ENCODE data around the gene CNMD.

The CNMD gene

GRCh38 chr13:52739468-52740071 is at the start of gene CNMD:
Gene CNMD, minus strand, starts transcription at chr13:52739820. Its CDS starts 119 bp downstream, at chr13:52739701.
- no peak for DNase-seq

DNA sequence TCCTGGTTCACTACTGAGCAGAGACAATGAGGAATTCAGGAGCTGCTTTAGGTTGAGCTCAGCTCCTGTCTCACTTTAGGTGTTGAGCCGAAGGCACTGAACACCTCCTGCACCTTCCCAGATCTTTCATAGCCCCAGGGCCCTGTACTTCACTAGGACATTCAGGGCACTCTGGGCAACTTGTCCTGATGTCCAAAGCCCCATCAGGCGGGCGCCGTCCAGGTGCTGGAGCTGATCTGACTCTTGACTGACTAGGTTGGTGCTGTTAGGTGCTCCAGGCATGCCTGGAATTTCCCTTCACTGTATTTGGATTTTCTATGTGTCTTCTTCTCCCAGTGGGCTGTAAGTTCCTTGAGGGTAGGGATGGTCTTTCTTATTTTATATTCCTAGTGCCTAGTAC is 48.4 kb upstream of the CNMD start:
- DNase-seq = no peak

DNA sequence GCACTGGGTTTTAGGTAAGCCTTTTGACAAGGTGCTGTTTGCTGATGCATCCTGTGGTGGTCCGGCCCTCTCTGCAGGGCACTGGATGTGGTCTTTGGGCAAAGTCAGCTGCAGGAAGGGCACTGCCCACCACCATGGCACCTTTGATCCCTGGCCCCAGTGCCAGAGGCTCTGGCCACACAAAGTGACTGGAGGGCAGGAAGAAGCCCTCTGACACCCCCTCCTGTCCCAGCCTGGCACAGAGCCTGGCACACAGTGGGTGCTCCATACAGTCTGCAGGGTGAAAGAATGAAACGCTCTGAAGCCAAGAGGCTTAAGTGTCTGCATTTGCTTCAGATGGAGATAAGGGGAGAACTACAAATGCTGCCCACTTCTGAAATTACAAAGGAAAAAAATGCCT is 47.6 kb upstream of the CNMD start:
- DNase-seq = no peak

DNA sequence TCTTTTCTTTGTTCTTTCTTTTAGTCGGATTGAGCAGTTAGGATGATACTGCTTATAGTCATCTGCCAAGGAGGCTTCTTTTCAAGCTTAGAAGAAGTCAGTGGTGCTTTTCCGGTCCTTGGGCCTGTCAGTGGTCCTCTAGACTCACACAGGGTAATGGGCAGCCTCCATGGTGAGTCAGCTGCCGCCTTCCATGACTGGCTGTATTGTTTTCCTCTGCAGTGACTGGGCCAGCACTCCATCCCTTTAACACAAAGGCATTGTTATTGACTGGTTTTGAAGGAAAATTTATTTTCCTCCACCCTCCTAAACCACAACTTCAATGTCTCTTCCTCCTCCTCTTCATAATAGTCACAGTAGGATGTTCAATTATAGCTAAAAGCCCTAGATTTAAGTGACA is 47.1 kb upstream of the CNMD start:
- no peak for DNase-seq

GRCh38 chr13:52785739-52786138 is 46.1 kb upstream of the CNMD start:
- no peak for DNase-seq

DNA sequence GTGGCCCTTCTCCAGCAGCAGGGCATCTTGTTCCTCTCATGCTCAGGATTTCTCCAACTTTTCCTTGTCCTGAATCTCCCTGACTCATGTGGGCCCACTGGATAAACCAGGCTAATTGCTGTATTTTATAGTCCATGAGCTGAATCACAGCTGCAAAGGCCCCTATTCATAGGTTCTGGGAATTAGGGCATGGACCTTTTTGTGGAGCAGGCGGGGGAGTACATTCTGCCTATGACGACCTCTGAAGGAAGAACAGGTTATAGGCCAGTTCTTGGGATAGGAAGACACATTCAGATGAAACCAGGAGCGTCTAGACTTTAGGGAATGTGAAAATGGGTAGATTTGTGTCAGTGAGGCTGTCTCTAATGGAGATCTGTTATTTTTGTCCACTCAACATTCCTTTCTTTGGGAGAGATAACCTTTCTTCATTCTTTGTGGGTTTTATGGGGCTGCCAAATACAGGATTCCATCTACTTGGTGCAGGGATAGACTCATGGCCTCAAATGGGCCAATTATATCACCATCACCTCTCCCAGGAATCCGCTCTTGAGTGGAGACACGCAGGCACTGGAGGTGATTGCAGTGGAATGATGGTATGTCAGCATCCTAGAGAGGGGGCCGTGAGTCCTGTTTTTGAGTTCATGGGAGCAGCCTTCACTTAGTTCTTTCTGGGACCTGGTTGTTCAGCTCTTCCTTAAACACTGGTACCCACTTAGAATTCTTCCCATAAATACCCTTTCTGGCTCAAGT is 45.1 kb upstream of the CNMD start:
- DNase-seq = no peak

- DNase-seq = no peak
These were observed 44.3 kb upstream of the CNMD start for GRCh38 chr13:52783943-52784342.

DNA sequence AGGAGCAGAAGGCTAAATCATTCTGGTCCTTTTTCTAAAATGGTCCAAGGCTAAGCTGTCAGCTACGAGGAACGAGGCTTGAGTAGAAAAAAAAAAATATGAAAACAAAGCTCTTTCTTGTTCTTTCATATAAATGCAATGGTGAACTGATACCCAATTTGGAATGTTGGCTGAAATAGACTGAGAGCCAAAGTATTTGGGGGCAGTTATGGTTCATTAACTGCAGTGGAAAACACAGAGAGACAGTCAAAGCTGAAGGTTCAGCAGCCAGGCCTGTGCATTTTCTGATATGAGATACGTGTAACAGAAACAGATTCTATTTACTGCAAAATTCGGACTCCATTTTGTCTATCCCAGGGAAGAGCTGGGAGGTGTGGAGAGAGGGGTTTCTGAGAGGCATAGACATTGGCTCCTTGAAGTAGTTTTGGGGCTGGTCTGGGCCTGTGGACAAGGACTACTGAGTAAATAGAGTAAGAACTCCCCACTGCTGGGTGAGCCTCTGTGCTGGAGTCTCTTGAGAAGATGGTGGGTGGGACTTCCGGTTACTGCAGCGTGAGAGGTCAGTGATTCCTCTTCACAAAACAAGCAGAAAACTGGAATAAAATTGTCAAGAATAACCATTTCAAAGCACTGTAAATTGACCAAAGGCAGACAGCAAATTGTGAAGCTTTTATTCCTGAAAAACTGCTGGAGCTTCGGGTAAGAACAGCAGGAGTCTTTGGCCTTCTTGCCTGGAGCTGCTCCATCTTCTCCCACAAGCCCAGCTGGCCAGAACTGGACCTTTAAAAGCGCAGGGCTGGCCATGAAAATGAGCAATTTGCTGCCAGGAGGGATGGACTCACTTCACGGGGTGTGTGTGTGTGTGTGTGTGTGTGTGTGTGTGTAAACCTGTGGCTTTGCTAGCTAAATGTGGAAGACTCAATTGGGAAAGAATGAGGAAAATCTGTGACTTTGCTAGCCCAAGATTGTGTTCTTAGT is 43.1 kb upstream of the CNMD start:
- DNase-seq = no peak

DNA sequence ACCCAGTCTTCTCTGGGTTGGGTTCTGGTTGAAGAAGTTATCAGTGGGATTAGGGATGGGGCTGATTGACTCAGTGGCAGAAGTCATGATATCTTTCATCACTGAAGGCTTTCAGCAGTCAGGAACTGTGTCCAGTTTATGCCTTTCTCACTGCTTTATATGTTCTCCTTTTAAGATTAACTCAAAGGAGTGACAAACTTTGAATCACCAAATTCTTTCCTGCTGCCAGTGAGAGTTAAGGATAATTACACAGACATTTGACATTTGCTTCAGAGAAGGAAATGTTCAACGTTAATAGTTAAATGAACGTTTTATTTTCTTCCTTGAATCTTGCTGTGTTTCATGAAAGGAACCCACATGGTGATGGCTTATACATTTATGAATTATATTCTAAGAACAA is 41.0 kb upstream of the CNMD start:
- DNase-seq = no peak

DNA sequence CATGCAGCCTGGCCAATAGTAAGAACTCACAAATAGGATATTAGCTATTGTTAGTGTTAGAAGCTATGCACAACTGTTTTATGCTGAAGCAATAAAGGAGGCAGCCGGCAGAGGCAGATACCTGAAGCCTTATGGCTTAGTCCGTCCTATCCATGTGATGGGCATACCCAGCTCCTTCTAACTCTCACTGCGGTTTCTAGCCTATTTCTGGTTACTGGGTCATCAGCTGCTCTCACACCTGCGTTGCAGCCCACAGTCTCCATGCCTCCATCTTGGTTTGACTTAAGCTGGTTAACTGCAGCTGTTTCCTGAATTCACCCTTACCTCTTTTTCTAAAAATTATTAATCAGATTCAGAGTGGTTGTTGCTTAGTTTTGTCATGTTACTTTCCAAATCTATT is 40.5 kb upstream of the CNMD start:
- no peak for DNase-seq

DNA sequence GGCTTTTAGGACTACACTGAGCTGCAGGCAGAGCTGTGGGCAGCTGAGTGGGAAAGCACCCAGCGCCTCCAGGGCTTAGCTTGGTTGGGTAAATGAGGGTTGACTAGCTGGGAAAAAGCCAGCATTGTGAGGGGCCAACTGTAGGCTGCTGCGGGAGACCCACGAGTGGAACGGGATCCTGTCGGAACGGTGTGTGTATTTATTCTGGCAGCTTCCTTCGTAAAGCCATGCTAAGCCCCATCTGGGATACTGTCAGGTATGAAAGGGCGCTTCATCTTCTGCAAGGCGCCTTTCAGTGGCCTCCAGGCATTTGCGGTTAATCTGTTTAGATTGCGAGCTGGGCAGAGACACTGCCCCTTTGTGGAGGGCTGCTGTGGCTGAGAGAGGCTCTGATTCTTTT is 39.5 kb upstream of the CNMD start:
- DNase-seq = no peak

- no peak for DNase-seq
These were observed 37.1 kb upstream of the CNMD start for GRCh38 chr13:52776726-52777125.

DNA sequence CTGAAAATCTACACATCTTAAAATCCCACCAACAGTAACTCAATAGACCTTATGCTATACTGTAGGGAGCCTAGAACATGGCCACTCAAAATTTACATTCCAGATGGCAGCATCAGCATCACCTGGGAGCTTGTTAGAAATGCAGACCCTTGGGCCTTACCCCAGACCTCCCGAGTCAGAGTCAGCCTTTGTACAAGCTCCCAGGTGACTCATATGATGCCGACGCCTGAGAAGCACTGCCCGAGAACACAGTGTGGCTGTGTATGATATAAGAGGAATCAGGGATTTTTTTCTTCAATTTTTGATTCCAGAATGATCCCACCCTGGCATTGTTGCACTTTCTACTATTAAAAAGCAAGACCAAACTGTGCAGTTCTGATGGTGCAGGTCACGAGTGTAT is 35.9 kb upstream of the CNMD start:
- no peak for DNase-seq

GRCh38 chr13:52767949-52768516 is 28.4 kb upstream of the CNMD start:
- DNase-seq = no peak

DNA sequence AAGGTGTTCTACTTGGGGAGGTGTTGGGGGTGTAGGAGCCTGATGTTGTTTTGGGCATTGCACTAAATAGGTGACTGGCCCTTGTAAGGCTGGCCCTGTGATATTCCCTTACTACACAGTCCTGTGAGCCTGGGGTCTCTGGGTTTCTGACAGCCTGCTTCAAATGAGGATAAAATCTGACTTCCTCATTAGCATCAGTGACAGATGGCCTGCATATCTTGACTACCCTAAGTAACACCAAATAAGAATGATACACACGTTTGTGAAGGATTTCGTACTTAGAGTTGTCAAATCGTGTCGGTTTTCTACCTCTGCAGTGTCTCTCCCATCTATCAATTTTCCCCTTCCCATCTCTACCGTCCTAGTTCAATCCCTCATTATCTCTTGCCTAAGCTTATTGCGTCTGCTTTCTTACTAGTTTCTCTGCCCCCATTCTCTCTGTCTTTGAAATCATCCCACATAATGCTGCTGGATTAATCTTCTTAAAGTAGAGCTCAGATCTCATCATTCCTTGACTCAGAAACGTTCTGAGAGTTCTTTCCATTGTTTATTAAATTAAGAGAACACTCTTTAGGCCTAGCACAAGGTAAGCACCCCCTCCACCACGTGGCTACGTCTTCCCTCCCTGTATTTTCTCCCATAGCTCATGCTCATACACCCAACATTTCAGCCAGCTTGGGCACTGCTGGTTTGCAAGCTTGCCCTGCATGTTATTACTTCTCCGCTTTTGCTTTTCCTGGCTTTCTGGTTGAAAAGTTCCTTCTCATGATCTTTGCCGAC is 26.2 kb upstream of the CNMD start:
- DNase-seq = no peak

GRCh38 chr13:52760077-52760476 is 20.5 kb upstream of the CNMD start:
- no peak for DNase-seq

DNA sequence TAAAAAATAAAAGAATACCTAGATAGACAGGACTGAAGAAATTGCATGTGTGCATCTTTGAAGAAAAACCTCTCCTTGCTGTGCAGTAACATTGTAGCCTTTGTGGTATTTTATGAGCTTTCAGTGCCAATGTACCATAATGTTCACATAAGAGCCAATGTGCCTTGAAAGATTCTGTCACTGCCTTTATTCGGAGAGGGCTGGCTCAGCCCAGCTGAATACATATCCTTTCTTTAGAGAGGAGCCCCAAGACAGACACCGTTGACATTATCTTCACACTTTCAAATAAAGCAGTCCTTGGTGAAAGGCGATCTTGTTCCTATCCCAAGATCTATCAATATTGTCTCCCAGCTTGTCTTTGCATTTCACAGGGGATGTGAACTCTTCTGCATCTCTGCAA is 18.5 kb upstream of the CNMD start:
- DNase-seq = no peak

DNA sequence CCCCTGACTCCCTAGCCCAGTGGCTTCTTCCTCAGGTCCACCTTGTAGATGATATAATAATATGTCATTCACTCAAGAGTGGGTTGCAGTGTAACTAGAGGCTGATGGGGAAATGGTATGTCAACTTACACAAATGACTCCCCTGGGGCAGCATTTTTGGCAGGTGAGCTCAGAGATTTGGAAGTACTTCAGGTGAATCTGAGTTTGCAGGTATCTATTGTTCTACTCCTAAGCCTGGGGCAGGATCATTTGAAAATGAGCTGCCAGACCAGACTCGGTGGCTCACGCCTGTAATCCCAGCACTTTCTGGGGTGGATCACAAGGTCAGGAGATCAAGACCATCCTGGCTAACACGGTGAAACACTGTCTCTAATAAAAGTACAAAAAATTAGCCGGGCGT is 11.6 kb upstream of the CNMD start:
- no peak for DNase-seq

GRCh38 chr13:52750713-52751112 is 11.1 kb upstream of the CNMD start:
- no peak for DNase-seq

DNA sequence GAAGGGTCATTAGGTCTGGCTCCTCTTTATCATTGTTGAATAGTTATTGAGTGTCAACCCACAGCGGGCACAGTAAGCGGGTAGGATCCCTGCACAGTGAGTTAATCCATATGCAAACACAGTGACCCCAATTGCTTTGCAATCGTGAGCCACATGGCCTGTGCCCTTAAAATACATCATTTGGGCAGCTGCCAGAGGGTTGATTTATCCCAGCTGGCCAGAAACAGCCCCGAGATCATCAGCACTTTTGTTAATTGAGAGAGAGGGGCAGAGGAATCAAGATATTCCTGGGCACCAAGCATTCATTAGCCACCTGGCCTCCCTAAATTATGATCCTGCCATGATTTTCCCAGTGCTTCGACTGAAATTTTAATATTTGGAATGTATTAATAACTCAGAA is 9.8 kb upstream of the CNMD start:
- DNase-seq = no peak

- DNase-seq = no peak
These were observed 6.5 kb upstream of the CNMD start for GRCh38 chr13:52746141-52746540.

DNA sequence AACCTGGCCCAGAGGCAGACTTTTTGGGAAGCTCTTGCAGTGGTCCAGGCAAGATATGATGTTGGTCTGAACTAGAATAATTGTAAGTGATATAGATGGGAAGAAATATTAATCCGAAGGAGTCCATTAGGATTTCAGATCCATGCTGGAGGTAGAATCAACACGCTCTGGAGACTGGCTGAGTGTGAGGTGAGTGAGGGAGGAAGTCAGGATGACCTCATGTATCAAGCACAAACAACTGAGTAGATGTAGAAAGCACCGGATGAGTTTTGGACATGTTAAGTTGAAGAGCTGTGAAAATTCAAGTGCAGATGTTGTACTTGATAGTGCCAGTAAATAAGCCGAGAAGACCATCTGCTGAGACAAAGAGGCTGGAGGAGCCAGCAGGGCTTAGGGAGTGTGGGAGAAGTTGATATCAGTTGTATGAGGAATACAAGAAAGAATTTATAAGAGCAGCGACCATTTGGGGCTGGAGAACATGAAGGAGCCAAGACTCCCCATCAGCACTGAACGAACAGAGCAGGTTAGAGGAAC is 5.3 kb upstream of the CNMD start:
- DNase-seq = no peak

All from CD4-positive, alpha-beta T cell treated with Interleukin-21 for 1 hour (primary cell).